HG02885 (cell line): Measurements from ENCODE around the gene APMAP.
A peak's percentile ranks its signal among the peaks of the same experiment; 100 is the strongest.
"Not testable (repeated sequence)": the region's sequence is repeated elsewhere in the genome, so short reads cannot be mapped to it uniquely, and the experiment has no call there.

ENCODE experiments used
- ATAC-seq: cut with Tn5 transposase; IDR thresholded peaks from one replicate; pipeline ENCODE4 v1.9.1; 2021; ENCODE audit warnings: mild to moderate bottlenecking; ENCODE audit not compliant: unreplicated experiment, poor library complexity

Gene APMAP

GRCh38 chr20:24937579-24937978 lies 55.0 kb downstream of the APMAP start:
- ATAC-seq: no peak

- no peak for ATAC-seq
Measured at GRCh38 chr20:24936526-24937407, 55.8 kb downstream of the APMAP start.

GRCh38 chr20:24935766-24936525 lies 56.6 kb downstream of the APMAP start:
- no peak for ATAC-seq

- ATAC-seq: no peak
Measured at GRCh38 chr20:24935140-24935539, 57.4 kb downstream of the APMAP start.

GRCh38 chr20:24934716-24935115 lies 57.8 kb downstream of the APMAP start:
- ATAC-seq: no peak

GRCh38 chr20:24934101-24934661 lies 58.4 kb downstream of the APMAP start:
- ATAC-seq: no peak

- ATAC-seq: no peak
Measured at GRCh38 chr20:24933266-24933908, 59.2 kb downstream of the APMAP start.

GRCh38 chr20:24931893-24932292 lies 60.7 kb downstream of the APMAP start:
- ATAC-seq: not testable (repeated sequence)

GRCh38 chr20:24930724-24931688 lies 61.5 kb downstream of the APMAP start:
- not testable (repeated sequence) for ATAC-seq

- ATAC-seq: not testable (repeated sequence)
Measured at GRCh38 chr20:24929867-24930723, 62.5 kb downstream of the APMAP start.

- ATAC-seq: not testable (repeated sequence)
Measured at GRCh38 chr20:24929259-24929658, 63.3 kb downstream of the APMAP start.

GRCh38 chr20:24920706-24921105 lies 71.8 kb downstream of the APMAP start:
- ATAC-seq: not testable (repeated sequence)

GRCh38 chr20:24919665-24920064 lies 72.9 kb downstream of the APMAP start:
- not testable (repeated sequence) for ATAC-seq

- ATAC-seq: no peak
Measured at GRCh38 chr20:24918579-24919566, 73.7 kb downstream of the APMAP start.

- ATAC-seq: peak; percentile 66
Measured at GRCh38 chr20:24917797-24918578, 74.6 kb downstream of the APMAP start.

GRCh38 chr20:24917056-24917455 lies 75.5 kb downstream of the APMAP start:
- ATAC-seq: no peak

GRCh38 chr20:24916412-24916811 lies 76.1 kb downstream of the APMAP start:
- ATAC-seq: no peak
